ENCODE measurements around the gene CORO6.

The CORO6 gene

DNA sequence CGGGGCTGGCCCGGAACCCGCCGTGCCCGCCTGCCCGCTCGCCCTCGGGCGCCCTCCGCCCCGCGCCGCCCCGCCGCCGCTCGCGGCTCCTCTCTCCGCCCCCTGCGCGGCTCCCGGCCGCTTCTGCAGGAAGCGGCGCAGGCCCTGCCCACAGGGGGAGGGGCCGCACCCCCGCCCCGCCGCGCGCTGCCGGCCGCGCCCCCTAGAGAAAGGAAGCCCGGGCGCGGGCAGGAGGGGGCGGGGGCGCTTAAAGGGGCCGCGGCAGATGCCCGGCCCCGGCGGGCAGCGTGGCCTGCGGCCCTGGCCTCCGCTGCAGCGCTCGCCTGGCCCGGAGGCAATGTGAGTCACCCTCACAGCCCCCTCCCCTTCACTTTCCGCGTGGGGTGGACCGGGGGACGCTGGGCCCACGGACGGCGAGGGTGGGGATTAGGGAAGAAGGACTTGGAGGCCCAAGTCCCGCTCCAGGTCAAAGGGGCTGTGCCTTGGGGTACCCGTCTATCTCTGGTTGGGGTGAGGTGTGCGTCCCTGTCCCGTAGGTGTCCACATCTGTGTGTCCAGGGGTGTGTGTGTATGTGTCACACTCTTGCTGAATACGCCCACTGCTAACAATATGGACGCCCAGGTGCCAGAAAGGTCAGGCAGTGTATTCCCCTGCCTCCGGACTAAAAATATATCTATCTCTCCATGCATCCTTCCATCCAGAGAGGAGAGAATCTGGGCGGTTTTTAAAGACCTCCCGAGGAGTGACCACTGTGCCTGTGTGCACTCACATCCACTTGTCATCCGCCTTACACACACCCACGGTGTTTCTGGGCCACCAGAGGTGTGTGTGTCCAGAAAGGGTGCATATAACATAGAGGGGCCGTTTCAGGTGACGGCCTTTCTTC lies 32.9 kb downstream of the CORO6 start, which contains the start of gene GIT1:
GIT1 (minus strand) TSS at position 125 of the 887 bp plus-strand sequence. CDS start 270 bp downstream, outside the sequence.
- peak; percentile 88 for DNase-seq

DNA sequence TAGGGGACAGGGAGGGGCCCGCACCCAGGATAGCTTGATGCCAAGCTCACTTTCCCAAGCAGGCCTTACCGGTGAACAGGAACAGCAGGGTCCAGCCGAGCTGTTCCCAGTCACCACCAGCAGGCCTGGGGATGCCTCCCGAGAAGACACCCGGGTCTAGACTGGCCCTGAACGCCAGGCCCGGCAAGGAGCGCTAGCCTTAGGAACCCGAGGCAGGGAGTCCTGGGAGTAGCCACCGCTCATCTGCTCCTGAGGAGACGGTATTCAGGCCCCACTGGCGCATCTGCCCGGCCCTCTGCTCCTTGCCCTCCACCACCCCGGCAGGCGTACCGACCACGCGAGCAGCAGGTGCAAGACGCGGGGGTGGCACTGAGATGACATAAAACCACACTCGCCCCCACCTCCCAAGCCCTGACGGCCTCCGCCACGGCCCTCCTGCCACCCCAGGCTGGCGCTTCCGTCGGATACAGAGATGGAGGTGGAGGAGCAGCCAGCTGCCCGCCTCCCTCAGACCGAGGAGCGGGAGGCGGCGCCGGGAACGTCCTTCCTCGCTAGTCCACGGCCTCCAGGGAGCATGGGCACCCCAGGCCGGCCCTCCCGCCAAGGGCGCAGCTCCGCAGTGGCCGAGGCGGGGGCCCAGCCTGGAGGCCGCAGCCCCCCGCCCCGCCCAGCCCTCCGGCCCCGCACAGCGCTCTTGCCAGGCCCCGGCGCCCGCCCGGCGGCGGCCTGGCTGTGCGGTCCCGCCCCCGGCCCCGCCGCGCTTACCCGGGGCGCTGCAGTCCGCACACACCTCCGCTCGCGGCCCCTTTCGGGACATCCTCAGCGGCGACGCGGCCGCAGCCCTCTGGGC lies 33.9 kb downstream of the CORO6 start:
- peak; percentile 42 for DNase-seq

DNA sequence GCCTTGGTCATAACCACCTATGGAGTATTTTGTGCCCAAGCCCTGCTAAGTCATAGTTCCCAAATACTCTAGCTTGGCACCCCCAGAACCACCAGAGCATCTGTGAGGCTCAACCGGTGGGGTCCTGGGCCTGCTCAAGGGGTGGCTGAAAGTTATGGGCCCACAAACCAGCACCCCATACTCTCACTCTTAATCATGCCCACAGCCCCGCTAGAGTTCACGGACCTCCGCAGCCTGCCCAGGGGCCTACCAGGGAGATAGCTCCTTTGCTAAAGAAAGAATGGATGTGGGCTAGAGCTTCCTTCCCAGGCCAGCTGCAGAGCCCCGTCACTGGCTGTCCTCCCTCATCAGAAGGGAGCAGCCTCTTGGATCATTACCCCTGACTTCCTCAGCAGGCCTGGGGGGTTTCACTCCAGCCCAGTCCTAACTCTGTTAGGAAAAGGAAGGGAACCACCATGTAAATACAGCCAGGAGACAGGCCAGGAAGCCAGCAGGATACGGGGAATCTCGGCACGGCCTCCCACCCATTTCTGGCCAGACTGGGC lies 34.6 kb downstream of the CORO6 start:
- no peak for DNase-seq

DNA sequence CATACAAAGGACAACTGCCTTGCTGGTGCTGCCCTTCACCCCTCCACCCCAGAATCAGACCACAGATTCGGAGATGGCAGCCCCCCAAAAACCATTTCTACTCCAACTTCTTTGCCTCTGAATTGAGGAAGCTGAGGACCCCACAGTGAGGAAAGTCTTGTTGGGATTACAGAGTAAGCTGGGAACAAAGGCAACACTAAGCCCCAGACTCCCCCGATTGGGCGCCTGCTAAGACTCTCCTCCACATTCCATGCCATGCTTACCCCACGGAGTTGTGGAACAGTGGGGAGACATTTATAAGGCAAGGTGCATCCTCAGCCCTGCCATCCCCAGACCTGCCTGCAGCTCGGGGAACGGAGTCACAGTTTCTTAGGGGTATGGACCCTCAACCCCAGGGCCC lies 35.1 kb downstream of the CORO6 start:
- DNase-seq, result no peak

DNA sequence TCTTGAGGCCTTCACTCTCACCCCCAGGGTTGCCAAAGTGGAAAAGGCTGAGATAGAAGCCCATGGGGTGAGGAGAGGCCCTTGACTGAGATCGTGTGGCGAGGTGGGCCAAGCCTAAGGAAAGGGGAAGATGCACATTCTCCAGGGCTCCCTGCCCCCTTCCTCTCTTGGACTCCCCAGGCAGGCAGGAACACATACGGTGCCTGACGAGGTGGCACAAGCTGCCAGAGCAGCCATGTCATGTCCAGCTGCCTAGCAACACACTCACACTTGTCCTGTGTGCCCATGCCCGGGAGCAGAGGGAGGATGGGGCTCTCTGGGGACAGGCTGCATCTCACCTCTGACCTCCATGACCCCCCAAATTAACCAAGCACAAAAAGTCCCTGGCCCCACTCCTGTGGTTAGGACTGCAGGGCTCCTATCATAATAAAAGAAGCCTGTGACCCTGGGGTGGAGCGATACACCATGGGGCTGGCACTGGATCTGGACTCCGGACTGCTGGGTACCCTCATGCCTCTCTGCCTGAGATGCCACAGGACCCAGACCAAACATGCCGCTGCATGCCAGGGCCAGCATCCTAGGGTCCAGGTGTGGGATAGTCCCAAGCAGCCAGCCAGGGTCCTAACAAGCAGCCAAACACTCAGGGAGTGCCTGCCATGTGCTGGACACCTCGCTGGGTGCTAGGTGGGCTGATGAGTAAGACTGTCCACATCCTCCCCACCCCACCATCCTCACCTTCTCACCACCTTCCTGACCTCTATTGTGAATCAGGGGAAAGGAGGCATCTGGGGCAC lies 35.8 kb downstream of the CORO6 start:
- DNase-seq, result no peak

DNA sequence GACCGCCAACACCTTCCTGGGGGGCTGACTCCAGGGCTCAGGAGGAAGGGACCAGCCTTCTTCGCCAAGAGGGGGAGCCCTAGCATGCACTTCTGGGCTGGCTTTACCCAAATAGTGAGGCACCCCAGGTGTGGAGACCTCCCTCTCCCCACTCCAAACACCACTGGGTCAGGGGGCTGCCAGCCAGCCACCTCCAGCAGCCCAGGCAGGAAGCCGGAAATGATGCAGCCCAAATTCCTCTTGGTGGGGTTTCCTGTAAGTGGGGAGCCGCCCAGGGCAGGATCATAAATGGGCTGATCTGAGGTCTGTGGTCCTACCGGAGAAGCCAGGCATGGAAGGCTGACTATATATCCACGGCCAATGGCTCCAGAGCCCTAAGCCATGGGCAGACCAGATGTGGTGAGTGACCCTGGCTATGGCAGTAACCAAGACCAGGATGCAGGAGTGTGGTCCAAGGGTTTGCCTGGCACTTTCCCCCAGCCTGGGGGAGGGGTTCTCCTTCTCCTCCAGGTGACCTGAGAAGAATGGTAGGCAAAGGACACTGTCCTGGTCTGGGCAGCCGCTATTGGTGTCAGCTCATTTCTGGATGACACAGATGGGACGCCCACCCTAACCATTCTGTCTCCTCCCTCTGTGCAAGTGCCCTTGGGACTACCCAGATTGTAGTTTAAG lies 37.5 kb downstream of the CORO6 start:
- no peak for DNase-seq

DNA sequence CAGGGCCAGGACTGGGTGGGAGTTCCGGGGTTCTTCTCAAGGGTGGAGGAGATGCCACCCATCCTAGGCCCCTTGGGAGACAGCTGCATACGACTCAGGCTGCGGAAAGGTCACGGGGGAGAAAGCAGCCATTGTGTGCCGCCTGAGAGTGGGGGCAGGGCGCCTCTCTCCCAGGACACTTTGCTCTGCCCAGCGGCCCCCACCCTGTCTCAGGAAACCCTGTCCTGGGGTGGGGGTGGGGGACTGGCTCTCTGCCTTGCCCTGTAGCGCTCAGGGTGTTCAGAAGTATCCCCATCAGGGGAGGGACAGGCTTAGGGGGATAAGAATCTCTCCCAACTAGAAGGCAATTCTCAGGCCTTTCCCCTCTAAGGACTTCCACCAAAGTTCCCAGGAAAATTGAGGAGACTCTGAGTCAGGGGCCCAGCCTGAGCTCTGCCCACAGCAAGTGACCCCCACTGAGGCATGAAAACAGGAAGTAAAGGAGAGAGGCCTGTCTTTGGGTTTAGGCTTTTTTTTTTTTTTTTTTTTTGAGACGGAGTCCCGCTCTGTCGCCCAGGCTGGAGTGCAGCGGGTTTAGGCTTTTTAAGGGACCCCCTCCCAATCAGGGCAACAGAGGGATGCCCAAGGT lies 38.1 kb downstream of the CORO6 start:
- no peak for DNase-seq

DNA sequence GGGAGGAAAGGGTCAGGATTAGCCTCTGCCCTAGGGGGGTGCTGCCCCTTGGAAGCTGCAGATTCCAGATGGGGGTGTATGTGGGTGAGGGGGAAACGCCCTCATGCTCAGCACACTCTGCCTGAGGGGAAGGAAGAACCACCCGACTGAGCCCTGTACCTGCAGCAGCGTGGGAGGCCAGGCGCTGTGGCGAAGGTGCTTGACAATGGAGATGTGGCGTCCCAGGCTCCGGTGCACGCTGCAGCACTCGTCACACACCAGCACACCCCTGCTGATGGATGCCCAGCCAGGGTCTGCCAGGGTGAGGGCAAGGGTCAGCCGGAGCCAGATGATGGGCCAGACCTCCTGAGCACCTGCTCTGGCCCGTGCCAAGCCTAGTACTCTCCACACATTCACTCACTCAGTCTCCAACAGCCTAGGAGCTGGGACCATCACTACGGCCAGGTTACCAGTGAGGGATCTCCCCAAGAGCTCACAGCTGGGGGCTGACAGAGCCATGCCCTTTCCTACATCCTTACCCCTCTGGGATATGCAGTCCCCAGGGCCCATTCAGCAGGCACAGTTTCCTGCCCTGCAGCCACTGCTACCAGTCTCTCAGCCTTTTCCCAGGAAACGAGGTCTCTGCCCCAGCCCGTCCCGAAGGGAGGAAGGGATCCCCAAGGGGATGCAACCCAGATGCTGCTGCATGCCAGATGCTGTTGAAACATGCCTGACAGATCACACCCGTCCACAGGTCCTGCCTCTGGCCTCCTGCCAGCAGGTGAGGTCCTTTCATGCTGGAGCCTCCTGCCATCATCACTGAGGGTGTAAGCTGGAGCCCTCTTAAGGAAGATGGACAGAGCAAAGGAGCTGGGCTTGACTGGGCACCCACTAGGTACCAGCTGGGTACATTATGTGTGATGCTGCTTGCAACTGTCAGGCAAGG lies 39.1 kb downstream of the CORO6 start:
- DNase-seq, result no peak

DNA sequence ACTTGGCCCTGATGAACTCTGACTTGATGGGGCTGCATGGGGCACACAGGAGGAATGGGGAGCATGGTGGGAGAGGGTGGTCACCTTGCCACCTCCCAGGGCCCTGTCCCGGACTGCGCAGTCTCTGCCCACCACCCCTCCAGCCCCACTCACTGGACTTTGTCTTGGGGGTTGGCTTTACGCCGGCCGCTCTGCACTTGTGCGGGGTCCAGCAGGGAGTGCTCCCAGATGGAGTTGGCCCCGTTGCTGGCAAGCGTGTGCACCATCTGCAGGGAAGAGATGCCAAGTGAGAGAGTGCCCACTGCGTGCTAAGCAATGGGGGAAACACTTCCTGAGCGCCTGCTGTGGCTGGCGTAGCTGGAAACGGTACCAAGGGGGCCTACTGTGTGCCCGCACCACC lies 39.9 kb downstream of the CORO6 start:
- no peak for DNase-seq

DNA sequence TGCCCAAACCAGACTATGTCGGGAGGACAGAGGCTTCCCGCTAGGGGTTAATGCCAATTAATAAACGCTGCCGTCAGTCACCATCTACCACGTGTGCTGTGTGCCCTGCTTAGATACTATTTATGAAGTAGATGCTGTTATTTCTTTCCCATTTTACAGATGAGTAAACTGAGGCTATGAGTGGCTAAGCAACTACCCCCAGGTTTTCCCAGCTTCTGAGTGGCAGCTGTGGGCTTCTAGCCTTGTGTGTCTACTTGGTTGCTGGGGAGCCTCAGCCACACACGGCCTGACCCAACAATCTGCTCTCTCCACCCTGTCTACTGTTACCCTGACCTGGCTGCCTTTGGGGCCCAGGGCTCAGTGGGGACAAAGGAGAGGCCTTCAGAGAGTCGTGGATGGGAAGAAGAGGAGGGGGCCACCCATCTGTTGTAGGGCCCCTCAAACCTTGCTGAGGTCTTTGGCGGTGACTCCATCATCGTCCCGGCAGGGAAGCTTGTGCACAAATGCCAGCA lies 40.4 kb downstream of the CORO6 start:
- DNase-seq, result no peak

DNA sequence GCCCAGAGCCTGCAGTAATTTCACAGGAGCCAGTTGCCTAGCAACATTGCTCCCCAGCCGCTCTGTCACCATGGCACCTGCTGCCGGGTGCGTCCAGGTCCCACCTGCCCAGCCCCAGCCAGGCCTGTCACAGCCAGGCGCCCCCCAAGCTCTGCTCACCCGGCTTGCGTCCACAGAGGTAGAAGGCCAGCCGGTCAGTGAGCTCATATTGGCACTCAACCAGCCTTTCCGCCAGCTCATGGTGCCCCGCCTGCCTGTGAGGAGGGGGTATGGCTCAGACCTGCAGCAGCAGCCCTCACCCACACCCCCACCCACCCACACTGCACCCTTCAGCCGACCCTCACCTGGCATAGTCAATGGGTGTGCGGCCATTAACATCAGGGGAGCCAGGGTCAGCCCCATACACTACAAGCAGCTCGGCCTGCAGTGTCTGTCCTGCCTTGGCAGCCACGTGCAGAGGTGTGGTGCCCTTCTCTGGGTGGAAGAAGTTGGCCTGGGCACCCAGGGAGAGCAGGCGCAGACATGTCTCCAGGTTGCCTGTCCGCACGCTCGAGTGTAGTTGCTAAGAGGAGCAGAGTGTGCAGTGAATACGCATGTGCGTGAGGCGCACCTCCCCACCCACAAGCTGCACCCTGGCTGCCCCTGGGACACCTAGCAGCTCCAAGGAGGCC lies 41.0 kb downstream of the CORO6 start:
- no peak for DNase-seq

DNA sequence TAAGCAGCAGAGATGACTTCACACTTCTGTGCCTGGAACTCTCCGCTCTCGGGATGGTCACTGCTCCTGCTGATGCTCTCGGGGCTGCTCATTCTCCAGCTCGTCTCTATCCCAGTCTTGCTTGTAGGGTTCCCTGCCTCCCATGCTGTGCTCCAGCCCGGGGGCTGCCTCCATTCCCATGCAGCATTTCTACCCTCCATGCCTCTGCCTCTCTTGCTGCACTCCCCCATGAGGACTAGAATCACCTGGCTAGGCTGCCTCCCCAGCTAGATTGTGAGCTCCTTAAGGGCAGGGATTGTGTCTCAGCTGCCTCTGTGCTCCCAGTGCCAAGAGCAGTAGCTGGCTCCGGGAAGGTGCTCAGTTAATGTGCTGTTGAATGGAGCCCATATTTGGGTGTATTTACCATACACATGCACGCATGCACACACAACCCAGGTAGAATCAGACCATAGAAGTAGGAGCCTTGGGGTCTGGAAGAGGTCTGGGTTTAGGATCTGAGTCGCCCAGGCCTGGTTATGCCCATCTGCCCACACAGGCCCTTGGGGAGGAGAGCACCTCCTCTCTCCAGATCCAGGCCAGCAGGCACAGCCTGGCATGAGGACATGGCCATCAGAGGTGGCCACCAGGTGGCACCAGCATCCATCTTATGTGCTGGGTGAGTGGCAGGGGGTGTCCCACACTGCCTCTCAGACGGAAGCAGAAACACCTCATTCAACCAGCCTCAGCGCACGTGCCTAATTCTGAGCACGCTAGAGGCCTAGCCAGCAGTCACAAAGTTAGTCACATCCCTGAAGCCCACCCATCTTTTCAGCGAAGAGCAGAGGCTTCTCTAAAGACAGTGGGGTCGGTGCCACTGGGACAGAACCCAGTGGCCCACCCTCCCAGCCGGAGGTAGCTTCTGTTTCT lies 42.6 kb downstream of the CORO6 start:
- DNase-seq, result peak; percentile 66

DNA sequence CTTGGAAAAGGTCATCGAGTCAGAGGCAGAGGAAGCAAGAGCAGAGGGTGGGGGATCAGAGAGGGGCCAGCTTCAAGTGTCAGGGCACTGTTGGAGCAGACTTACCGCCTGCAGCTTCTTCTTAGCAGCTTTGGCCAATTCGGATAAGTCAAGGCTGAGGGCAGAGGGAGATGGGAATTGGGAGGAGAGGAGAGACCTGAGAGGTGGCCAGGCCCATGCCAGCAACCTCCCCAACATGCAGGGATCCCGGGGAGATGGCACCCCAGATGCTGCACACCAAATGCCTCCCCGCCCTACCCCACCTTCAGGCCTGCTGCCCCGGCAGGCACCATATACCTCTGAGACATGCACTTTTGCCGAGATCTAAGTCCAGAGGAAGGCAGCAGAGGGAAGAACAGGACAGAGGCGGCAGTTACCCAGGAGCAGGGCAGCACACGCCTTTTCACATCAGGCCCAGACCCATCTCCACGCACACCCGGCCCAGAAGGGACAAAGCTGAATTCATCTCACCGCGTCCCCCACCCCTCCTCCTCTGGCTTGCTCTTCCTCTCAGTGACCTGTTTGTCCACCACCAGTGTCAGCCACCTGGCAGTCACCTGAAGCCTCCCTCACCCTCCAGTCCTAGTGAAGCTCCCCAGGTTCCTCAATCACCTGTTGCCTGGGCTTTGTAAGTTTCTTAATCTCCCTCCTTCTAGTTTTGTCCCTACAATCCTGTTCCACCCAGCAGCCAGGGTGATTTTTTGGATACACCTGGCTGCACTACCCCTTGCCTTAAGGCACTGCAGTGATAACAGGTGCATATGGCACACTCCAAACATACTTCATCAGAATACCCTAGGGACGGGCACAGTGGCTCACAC lies 43.9 kb downstream of the CORO6 start:
- no peak for DNase-seq

DNA sequence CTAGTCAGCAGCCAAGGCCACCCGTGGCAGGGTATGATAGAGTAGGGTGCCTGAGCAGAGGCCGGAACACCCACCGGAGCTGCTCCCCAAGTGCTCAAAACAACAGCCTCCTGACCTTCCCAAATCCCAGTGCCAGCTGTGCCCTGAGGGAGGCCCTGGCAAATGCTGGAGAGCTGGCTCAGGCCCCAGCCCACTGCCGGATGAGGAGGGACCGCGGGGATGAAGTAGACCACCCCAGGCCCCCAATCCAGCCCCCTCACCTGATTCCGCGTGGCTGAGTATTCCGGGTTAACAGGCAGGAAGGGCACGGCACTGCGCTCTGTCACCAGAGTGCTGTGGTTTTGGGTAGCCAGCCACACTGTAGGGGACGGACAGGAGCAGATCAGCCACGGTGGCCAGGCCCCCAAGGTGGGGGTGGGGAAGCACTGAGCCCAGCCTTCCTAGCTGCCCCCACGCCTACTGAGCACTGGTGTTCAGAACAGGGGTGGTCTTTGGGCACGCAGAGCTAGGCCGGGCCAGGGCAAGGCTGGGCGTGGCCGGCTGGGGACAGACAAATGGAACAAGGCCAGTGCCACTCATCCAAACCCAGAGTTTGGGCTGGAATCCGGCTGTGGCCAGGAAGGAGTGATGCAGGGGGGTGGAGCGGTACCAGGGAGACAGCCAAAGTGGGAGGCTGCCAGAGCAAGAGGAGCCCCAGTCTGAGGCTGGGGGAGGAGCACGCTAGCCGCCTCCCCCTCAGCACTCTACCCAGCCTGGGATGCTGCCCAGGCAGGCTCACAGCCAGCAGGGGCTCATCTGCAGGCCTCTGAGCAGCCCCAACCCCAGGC lies 45.1 kb downstream of the CORO6 start:
- DNase-seq, result no peak

DNA sequence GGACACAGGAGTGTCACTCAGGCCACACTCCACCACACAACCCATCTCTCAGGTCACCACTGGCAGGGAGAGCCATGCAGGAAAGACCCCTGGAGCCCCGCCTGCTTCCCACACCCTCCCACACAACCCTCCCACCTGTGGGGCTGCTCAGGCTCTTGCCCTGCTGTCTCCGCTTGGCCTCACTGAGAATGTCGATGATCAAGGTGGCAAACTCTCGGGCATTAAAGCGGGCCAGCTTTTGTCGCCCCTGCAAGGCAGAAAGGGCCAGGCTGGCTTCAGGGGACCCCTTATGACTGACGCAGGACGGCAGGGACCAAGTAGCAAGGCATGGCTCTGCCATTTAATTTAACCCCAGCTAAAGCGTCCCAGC lies 45.7 kb downstream of the CORO6 start:
- DNase-seq, result no peak

DNA sequence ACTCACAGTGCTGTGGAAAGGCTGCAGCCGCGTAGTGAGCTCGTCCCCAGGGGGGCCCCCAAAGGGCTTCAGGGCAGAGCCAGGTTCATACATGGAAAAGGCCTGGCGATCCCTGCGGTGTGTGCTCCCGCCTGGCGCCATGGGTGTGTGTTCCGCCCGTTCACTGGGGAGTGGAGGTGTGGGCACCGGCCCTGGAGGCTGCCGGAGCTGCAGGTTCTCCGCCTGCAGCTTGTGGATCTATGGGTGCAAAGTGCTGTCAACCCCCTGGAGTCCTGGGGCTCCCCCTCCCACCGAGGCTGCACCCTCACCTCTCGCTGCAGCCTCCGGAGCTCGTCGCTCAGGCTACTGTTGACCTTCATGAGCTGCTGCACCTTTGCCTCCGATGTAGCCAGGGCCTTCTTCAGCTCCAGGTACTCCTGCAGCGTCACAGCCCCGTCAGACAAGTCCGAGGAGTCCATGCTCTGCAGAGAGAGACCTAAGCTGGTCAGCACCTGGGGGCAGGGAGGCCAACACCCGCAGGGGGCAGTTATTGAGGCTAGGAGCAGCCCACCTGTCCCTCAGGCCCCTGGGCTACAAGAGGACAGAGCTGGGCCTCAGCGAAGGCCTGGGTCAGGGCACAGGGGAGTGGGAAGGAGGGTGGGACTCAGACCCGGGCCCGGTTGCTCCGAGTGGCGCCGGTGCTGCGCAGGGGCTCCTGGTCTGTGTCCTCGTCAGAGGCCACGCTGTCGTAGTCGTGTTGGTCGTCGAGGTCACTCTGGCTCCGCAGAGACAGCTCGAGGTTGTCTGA lies 46.3 kb downstream of the CORO6 start:
- no peak for DNase-seq

Measured in HCEC 1CT (cell line).